ENCODE measurements around the gene SLCO3A1.

Gene SLCO3A1

GRCh38 chr15:92076541-92076940 is 223.0 kb downstream of the SLCO3A1 start:
- DNase-seq, result no peak

GRCh38 chr15:92077353-92078085 is 224.0 kb downstream of the SLCO3A1 start:
- peak; percentile 45 for DNase-seq

- no peak for DNase-seq
These were observed 224.8 kb downstream of the SLCO3A1 start for GRCh38 chr15:92078270-92078669.

- no peak for DNase-seq
These were observed 225.5 kb downstream of the SLCO3A1 start for GRCh38 chr15:92079047-92079446.

- DNase-seq, result peak; percentile 84
These were observed 226.2 kb downstream of the SLCO3A1 start for GRCh38 chr15:92079647-92080255.

GRCh38 chr15:92082006-92082843 is 228.7 kb downstream of the SLCO3A1 start:
- DNase-seq, result peak; percentile 59

- no peak for DNase-seq
These were observed 229.7 kb downstream of the SLCO3A1 start for GRCh38 chr15:92083190-92083589.

GRCh38 chr15:92087211-92087610 is 233.7 kb downstream of the SLCO3A1 start:
- DNase-seq, result no peak

- peak; percentile 38 for DNase-seq
These were observed 237.7 kb downstream of the SLCO3A1 start for GRCh38 chr15:92091155-92091734.

- DNase-seq, result no peak
These were observed 239.0 kb downstream of the SLCO3A1 start for GRCh38 chr15:92092289-92093105.

GRCh38 chr15:92095693-92096092 is 242.2 kb downstream of the SLCO3A1 start:
- DNase-seq, result no peak

GRCh38 chr15:92097474-92098178 is 244.1 kb downstream of the SLCO3A1 start:
- DNase-seq, result peak; percentile 46

GRCh38 chr15:92098869-92099268 is 245.4 kb downstream of the SLCO3A1 start:
- DNase-seq, result no peak

- DNase-seq, result no peak
These were observed 246.8 kb downstream of the SLCO3A1 start for GRCh38 chr15:92100301-92100700.

- no peak for DNase-seq
These were observed 247.2 kb downstream of the SLCO3A1 start for GRCh38 chr15:92100751-92101150.

GRCh38 chr15:92101708-92102394 is 248.3 kb downstream of the SLCO3A1 start:
- no peak for DNase-seq

GRCh38 chr15:92102395-92102755 is 248.9 kb downstream of the SLCO3A1 start:
- DNase-seq, result no peak

- DNase-seq, result no peak
These were observed 250.6 kb downstream of the SLCO3A1 start for GRCh38 chr15:92104072-92104471.

- DNase-seq, result no peak
These were observed 252.1 kb downstream of the SLCO3A1 start for GRCh38 chr15:92105611-92106010.

GRCh38 chr15:92107510-92107909 is 254.0 kb downstream of the SLCO3A1 start:
- DNase-seq, result no peak

GRCh38 chr15:92109191-92109873 is 255.8 kb downstream of the SLCO3A1 start:
- DNase-seq, result no peak
